WERI-Rb-1 (cell line): Measurements from ENCODE around the gene CAMTA1.

Experiments used
- DNase-seq: peaks from one replicate; pipeline ENCODE4 v3.0.0-alpha.2; 2020
- H3K27ac ChIP-seq: fragments of 250-450 bp; sonication (Bioruptor Pico); 2 replicates; pipeline ENCODE4 v1.5.1; 2020; ENCODE audit warnings: mild to moderate bottlenecking, moderate library complexity
- H3K27me3 ChIP-seq: fragments of 250-450 bp; sonication (Bioruptor Pico); 2 replicates; pipeline ENCODE4 v1.5.1; 2021; ENCODE audit warnings: mild to moderate bottlenecking, low read depth, moderate library complexity; ENCODE audit not compliant: insufficient read depth, severe bottlenecking
- H3K36me3 ChIP-seq: fragments of 250-450 bp; sonication (Bioruptor Pico); 2 replicates; pipeline ENCODE4 v1.5.1; 2020; ENCODE audit warnings: mild to moderate bottlenecking, moderate library complexity
- H3K4me3 ChIP-seq: 2 replicates; pipeline ENCODE4 v1.5.1; 2011; ENCODE audit warnings: low read depth, mild to moderate bottlenecking, control low read depth, low read length
- H3K9me3 ChIP-seq: fragments of 250-450 bp; sonication (Bioruptor Pico); 2 replicates; pipeline ENCODE4 v1.5.1; 2021; ENCODE audit warnings: mild to moderate bottlenecking, moderate library complexity; ENCODE audit not compliant: severe bottlenecking
- TF ChIP-seq, protein P1 (sequence below): IDR thresholded peaks from 2 replicates; pipeline ENCODE4 v1.5.1; 2011; ENCODE audit warnings: low read depth, mild to moderate bottlenecking, control low read depth, inconsistent platforms, low read length

Gene CAMTA1

DNA sequence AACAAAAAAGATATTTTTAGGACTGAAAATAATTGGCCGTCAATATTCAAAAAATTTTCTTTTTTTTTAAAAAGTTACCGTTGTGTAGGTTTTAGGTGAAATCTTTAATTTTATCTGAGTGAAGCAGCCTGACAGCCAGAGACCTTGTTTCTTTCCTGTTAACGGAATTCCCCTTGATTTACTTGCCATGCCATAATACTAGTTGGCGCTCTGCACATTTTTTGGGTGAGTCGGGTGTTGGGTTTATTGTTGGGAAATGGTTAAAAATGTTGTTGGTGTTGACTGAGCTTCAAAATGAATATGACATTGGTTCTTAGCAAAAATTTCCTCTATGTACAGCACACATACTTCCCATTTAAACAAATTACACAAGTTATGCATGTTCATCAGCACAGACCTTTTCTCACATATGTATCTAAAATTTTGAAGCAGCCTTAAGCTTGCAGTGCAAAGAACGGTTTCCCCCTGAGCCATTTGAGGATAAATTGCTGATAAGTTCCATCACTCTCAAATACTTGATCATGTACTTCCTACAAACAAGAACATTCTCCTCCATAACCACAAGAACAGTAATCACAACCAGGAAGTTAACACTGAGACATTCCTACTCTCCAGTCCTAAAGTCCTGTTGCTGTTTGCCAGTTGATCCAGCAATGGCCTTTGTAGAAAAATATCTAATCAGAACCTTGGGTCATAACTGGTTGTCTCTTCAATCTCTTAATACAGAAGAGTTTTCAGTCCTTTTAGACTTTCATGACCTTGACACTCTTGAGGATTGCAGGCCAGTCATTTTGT is 34.2 kb downstream of the CAMTA1 start:
- Histone ChIP-seq H3K27ac (no peak overlapping the region), H3K36me3 (no peaks in the 10 kb centered on the region), H3K4me3 (no peak overlapping the region), H3K27me3 (no peaks in the 10 kb centered on the region), H3K9me3 (no peaks in the 10 kb centered on the region)
- DNase-seq: no peak
- TF ChIP-seq, protein P1, sequence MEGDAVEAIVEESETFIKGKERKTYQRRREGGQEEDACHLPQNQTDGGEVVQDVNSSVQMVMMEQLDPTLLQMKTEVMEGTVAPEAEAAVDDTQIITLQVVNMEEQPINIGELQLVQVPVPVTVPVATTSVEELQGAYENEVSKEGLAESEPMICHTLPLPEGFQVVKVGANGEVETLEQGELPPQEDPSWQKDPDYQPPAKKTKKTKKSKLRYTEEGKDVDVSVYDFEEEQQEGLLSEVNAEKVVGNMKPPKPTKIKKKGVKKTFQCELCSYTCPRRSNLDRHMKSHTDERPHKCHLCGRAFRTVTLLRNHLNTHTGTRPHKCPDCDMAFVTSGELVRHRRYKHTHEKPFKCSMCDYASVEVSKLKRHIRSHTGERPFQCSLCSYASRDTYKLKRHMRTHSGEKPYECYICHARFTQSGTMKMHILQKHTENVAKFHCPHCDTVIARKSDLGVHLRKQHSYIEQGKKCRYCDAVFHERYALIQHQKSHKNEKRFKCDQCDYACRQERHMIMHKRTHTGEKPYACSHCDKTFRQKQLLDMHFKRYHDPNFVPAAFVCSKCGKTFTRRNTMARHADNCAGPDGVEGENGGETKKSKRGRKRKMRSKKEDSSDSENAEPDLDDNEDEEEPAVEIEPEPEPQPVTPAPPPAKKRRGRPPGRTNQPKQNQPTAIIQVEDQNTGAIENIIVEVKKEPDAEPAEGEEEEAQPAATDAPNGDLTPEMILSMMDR: no peak

DNA sequence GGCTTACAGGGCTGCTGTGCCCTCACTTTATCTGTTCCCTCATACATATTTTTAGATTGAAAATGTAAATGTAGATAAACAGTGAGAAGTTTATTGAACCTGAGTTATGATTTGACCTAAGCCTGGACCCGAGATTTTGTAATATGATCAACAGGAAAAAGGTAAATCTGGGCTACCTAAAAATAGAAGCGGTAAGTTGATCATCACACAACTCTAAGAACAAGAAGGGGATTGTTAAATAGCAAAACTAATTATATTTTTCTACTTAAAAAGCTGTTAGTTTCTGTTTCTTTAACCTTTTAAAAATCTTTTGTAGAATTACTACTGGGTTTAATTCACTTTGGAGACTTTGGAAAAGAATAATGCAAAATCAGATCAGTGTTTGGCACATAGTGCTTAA is 35.6 kb downstream of the CAMTA1 start:
- TF ChIP-seq, protein P1: no peak
- H3K27ac ChIP-seq: no peak overlapping the region
- H3K9me3 ChIP-seq: no peaks in the 10 kb centered on the region
- no peak overlapping the region for H3K4me3 ChIP-seq
- no peaks in the 10 kb centered on the region for H3K27me3 ChIP-seq
- no peak for DNase-seq
- H3K36me3 ChIP-seq: peaks cover 8% of the 10 kb centered on the region

DNA sequence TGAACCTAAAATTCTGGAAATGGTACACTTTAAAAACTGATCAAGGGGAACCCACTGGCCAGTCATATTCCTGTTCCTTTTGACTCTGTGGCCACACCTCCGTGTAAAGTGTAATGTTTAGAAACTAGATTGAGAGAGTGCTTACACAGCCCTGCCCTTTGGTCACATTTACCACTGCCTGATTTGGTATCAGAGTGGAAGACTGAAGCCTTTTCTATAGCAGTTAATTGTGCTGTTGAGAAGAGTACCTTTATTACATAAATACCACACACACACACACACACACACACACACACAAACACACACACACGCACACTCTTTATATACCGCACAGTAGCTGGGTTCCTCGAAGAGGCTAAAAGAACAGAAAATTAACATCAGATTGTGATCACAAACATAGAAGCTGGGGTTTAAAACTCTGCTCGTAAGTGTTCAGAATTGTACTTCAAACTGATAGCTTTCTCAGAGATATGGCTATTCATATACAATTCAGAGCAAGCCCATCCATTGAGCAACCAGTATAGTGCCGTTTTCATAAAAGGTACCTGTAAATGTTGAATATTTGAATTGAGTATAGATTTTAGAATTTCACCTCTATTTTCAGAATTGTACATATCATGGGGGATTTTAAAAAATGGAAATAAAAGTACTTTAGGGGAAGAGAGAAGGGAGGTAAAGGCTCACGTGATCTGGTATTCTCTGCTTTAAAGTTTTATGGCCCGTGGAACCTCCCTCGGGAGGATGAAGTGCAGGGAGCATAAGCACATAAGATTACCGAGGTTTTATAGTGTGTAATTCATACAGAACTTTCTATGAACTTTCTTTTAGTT is 37.5 kb downstream of the CAMTA1 start:
- Histone ChIP-seq H3K27ac (no peak overlapping the region), H3K36me3 (peaks cover 26% of the 10 kb centered on the region), H3K9me3 (no peaks in the 10 kb centered on the region), H3K27me3 (no peaks in the 10 kb centered on the region), H3K4me3 (no peak overlapping the region)
- TF ChIP-seq, protein P1: no peak
- DNase-seq: no peak

DNA sequence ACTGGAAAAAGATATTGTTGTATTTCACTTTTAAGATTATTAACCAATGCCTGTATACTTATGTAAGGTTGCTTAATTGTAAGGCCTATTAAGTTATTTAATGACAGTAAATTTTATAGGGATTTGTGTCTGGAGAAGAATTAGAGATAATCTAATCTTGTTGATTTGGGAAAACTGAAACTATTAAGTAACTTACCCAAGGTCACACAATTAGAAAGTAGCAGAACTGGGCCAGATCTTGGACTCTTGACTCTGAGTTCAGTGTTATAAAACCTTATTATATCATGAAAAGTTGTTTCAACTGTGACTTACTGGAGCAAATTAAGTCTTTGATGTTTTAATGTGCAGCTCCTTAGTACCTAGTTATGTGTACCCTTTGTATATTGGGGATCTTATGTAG is 38.5 kb downstream of the CAMTA1 start:
- no peak overlapping the region for H3K27ac ChIP-seq
- peaks cover 27% of the 10 kb centered on the region for H3K36me3 ChIP-seq
- no peak overlapping the region for H3K4me3 ChIP-seq
- H3K27me3 ChIP-seq: no peaks in the 10 kb centered on the region
- TF ChIP-seq, protein P1: no peak
- no peaks in the 10 kb centered on the region for H3K9me3 ChIP-seq
- no peak for DNase-seq

DNA sequence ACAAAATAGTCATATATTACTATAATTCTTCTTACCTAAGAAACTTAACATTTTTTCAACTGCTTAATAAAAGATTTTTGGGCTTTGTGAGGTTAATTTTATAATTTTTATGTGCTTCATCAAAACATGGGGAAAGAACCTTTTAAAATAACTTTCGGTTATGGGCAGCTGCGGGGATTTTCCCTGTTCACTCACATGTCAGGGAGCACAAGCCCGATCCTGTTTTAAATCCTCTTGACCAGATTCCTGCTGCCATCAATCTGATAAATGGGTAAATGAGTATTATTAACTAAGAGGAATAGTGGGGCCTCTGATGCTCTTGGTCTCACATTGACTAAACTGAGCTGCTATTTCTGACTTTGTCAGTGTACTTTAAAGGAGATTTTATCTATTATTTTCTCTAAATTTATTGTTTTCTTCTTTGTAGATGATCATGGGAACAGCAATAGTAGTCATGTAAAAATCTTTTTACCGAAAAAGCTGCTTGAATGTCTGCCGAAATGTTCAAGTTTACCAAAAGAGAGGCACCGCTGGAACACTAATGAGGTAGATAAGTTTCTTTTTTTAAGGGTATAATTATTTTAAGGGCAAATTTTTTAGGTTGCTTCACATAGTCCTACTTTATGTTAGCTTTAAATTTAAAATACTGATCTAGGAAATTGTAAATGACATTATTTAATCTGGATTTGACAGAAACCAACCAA is 39.6 kb downstream of the CAMTA1 start:
- Histone ChIP-seq H3K27me3 (no peaks in the 10 kb centered on the region), H3K27ac (no peak overlapping the region), H3K4me3 (no peak overlapping the region), H3K9me3 (no peaks in the 10 kb centered on the region), H3K36me3 (peaks cover 35% of the 10 kb centered on the region)
- DNase-seq: no peak
- TF ChIP-seq, protein P1: no peak
